GM19043 (cell line): ENCODE data around the gene ARHGEF40.
"Not testable (repeated sequence)": the region's sequence is repeated elsewhere in the genome, so short reads cannot be mapped to it uniquely, and the experiment has no call there.

Source experiments
- ATAC-seq: cut with Tn5 transposase; IDR thresholded peaks from one replicate; pipeline ENCODE4 v1.9.1; 2021; ENCODE audit warnings: low read depth; ENCODE audit not compliant: unreplicated experiment

ARHGEF40 gene

GRCh38 chr14:21039585-21040369, 30.3 kb upstream of the ARHGEF40 start:
- ATAC-seq: no peak

GRCh38 chr14:21040370-21040925, 29.7 kb upstream of the ARHGEF40 start:
- ATAC-seq: no peak

- not testable (repeated sequence) for ATAC-seq
Observed at GRCh38 chr14:21040941-21041340, 29.2 kb upstream of the ARHGEF40 start.

- ATAC-seq: no peak
Observed at GRCh38 chr14:21041676-21042433, 28.2 kb upstream of the ARHGEF40 start, which contains the start of gene RNASE7. TSS of gene RNASE7 (plus strand) at chr14:21042362. CDS start at chr14:21042993, 631 bp downstream.

- no peak for ATAC-seq
Observed at GRCh38 chr14:21042918-21043317, 27.2 kb upstream of the ARHGEF40 start.

GRCh38 chr14:21043387-21043973, 26.6 kb upstream of the ARHGEF40 start:
- ATAC-seq: no peak

- ATAC-seq: no peak
Observed at GRCh38 chr14:21043974-21044618, 26.0 kb upstream of the ARHGEF40 start.

GRCh38 chr14:21047378-21047781, 22.7 kb upstream of the ARHGEF40 start:
- no peak for ATAC-seq

- no peak for ATAC-seq
Observed at GRCh38 chr14:21048638-21049037, 21.5 kb upstream of the ARHGEF40 start.

- ATAC-seq: no peak
Observed at GRCh38 chr14:21049271-21049673, 20.8 kb upstream of the ARHGEF40 start.

GRCh38 chr14:21050597-21050996, 19.5 kb upstream of the ARHGEF40 start:
- ATAC-seq: no peak

- ATAC-seq: no peak
Observed at GRCh38 chr14:21053184-21054122, 16.7 kb upstream of the ARHGEF40 start.

GRCh38 chr14:21054123-21054767, 15.9 kb upstream of the ARHGEF40 start:
- ATAC-seq: no peak

GRCh38 chr14:21054768-21055145, 15.3 kb upstream of the ARHGEF40 start:
- ATAC-seq: no peak

GRCh38 chr14:21055432-21056117, 14.5 kb upstream of the ARHGEF40 start:
- no peak for ATAC-seq

GRCh38 chr14:21056520-21057163, 13.5 kb upstream of the ARHGEF40 start:
- no peak for ATAC-seq

GRCh38 chr14:21057803-21058675, 12.1 kb upstream of the ARHGEF40 start, which contains the start of gene RNASE8:
TSS of gene RNASE8 (plus strand) at chr14:21057822. CDS start at chr14:21057893, 71 bp downstream.
- ATAC-seq: no peak
